Inflammatory macrophage treated with lipopolysaccharide for 4 hours (primary cell): ENCODE data around the gene GPC5.
"Not testable (repeated sequence)": the region's sequence is repeated elsewhere in the genome, so short reads cannot be mapped to it uniquely, and the experiment has no call there.

ENCODE experiments used
- DNase-seq: peaks from one replicate; pipeline ENCODE4 v3.0.0-alpha.2; 2020

The GPC5 gene

GRCh38 chr13:92418818-92419412 lies 1020.5 kb downstream of the GPC5 start:
- DNase-seq: no peak

GRCh38 chr13:92429231-92429630 lies 1030.8 kb downstream of the GPC5 start:
- DNase-seq: no peak

- DNase-seq: no peak
These were observed 1035.0 kb downstream of the GPC5 start for GRCh38 chr13:92433386-92433785.

GRCh38 chr13:92433963-92434362 lies 1035.5 kb downstream of the GPC5 start:
- DNase-seq: no peak

- no peak for DNase-seq
These were observed 1038.5 kb downstream of the GPC5 start for GRCh38 chr13:92436924-92437323.

GRCh38 chr13:92444244-92444643 lies 1045.8 kb downstream of the GPC5 start:
- DNase-seq: no peak

GRCh38 chr13:92451060-92451459 lies 1052.6 kb downstream of the GPC5 start:
- DNase-seq: no peak

- no peak for DNase-seq
These were observed 1054.4 kb downstream of the GPC5 start for GRCh38 chr13:92452840-92453239.

GRCh38 chr13:92459306-92459705 lies 1060.9 kb downstream of the GPC5 start:
- no peak for DNase-seq

GRCh38 chr13:92460479-92460878 lies 1062.1 kb downstream of the GPC5 start:
- DNase-seq: no peak

- no peak for DNase-seq
These were observed 1063.0 kb downstream of the GPC5 start for GRCh38 chr13:92461402-92461801.

GRCh38 chr13:92461831-92462230 lies 1063.4 kb downstream of the GPC5 start:
- DNase-seq: no peak

- DNase-seq: no peak
These were observed 1064.7 kb downstream of the GPC5 start for GRCh38 chr13:92463134-92463533.

GRCh38 chr13:92473765-92474475 lies 1075.5 kb downstream of the GPC5 start:
- DNase-seq: no peak

GRCh38 chr13:92480387-92480786 lies 1082.0 kb downstream of the GPC5 start:
- no peak for DNase-seq

- not testable (repeated sequence) for DNase-seq
These were observed 1084.4 kb downstream of the GPC5 start for GRCh38 chr13:92482790-92483189.

GRCh38 chr13:92483894-92484293 lies 1085.5 kb downstream of the GPC5 start:
- no peak for DNase-seq

GRCh38 chr13:92487238-92487637 lies 1088.8 kb downstream of the GPC5 start:
- no peak for DNase-seq

- DNase-seq: no peak
These were observed 1089.9 kb downstream of the GPC5 start for GRCh38 chr13:92488249-92488852.

GRCh38 chr13:92491839-92492238 lies 1093.4 kb downstream of the GPC5 start:
- no peak for DNase-seq

- no peak for DNase-seq
These were observed 1096.5 kb downstream of the GPC5 start for GRCh38 chr13:92494915-92495314.

- no peak for DNase-seq
These were observed 1101.8 kb downstream of the GPC5 start for GRCh38 chr13:92500192-92500591.

- DNase-seq: no peak
These were observed 1112.0 kb downstream of the GPC5 start for GRCh38 chr13:92510416-92510815.

GRCh38 chr13:92512852-92513251 lies 1114.4 kb downstream of the GPC5 start:
- DNase-seq: no peak
